ENCODE data around the gene TWIST2.

Gene TWIST2

DNA sequence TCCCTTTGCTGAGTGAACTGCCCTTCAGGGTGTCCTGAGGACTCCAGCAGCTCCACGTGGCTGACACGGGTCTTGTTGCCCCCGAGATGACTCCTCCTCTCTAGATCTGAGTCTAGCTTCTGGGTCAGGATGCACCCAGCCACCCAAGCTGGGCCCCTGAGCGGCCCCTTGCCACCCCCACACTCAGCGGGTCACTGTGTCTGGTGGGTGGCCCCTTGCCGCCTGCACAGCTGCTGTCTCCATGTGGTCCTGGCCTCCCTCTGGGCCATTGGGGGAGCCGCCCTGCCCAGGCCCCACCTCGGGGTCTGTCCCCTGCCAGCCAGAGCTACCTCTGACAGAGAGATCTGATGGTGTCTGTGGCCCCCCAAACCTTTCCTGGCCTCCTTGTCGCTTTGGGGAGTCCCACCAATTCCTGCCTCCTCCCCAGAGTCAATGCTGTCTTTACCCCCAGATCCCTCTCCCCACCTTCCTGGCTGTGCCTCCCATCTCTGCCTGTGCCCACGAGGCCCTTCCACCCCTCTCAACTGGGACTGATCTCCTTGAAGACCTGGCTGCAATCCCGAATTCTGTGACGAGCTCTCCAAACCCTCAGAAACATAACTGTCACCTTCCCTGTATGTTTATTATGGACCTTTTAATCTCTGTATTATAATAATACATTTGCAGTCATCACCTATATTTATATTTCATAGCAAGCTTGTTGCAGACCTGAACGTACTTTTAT is 46.5 kb downstream of the TWIST2 start:
- Histone ChIP-seq H3K27ac (ENCODE audit: low read length) (no peak overlapping the region), H3K9me3 (ENCODE audit: control insufficient read depth in 1 of 2, low read length in 2 of 2) (no peaks in the 10 kb centered on the region), H3K27me3 (ENCODE audit: low read depth, low read length) (no peaks in the 10 kb centered on the region), H3K4me3 (ENCODE audit: low read depth in 1 of 2, low read length in 2 of 2) (no peak overlapping the region), H3K4me1 (ENCODE audit: control insufficient read depth in 1 of 2, insufficient read depth in 2 of 2, low read length in 2 of 2) (peaks cover 3 to 17% of the 10 kb centered on the region in 2 donors), H3K36me3 (ENCODE audit: control insufficient read depth in 1 of 2, insufficient read depth in 2 of 2, low read length in 2 of 2) (no peaks in the 10 kb centered on the region)

- peaks cover 3 to 17% of the 10 kb centered on the region in 2 donors for H3K4me1 ChIP-seq (ENCODE audit: control insufficient read depth in 1 of 2, insufficient read depth in 2 of 2, low read length in 2 of 2)
- H3K36me3 ChIP-seq (ENCODE audit: control insufficient read depth in 1 of 2, insufficient read depth in 2 of 2, low read length in 2 of 2), result no peaks in the 10 kb centered on the region
- no peak overlapping the region for H3K27ac ChIP-seq (ENCODE audit: low read length)
- H3K9me3 ChIP-seq (ENCODE audit: control insufficient read depth in 1 of 2, low read length in 2 of 2), result no peaks in the 10 kb centered on the region
- no peaks in the 10 kb centered on the region for H3K27me3 ChIP-seq (ENCODE audit: low read depth, low read length)
- H3K4me3 ChIP-seq (ENCODE audit: low read depth in 1 of 2, low read length in 2 of 2), result no peak overlapping the region
These were observed 47.0 kb downstream of the TWIST2 start for GRCh38 chr2:238894950-238895298.

DNA sequence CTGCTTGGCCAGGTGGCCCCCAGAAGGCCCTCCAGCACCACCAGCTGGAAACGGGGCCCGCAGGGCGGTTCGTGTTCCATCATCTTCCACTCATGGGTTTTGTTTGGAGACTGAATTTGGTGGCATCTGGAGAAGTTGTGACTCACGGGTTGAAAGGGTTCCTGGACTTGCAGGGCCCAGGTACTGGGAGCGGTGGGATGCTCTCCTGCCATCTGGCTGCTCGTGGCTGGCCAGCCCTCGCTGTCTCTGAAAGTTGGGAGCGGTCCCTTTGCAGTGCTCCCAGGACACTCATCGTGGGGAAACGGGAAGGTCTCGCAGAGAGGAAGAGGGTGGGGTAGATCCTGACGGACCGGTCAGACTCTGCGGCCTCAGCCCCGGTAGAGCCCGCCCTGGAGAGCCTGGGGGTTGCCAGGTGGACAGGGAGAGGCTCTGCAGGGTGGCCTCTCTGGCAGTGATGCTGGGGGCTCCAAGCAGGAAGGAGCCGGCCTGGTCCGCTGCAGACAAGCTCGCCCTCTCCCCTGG is 47.5 kb downstream of the TWIST2 start:
- no peak overlapping the region for H3K27ac ChIP-seq (ENCODE audit: low read length)
- peaks cover 3 to 17% of the 10 kb centered on the region in 2 donors for H3K4me1 ChIP-seq (ENCODE audit: control insufficient read depth in 1 of 2, insufficient read depth in 2 of 2, low read length in 2 of 2)
- H3K4me3 ChIP-seq (ENCODE audit: low read depth in 1 of 2, low read length in 2 of 2), result no peak overlapping the region
- no peaks in the 10 kb centered on the region for H3K9me3 ChIP-seq (ENCODE audit: control insufficient read depth in 1 of 2, low read length in 2 of 2)
- no peaks in the 10 kb centered on the region for H3K36me3 ChIP-seq (ENCODE audit: control insufficient read depth in 1 of 2, insufficient read depth in 2 of 2, low read length in 2 of 2)
- H3K27me3 ChIP-seq (ENCODE audit: low read depth, low read length), result no peaks in the 10 kb centered on the region

DNA sequence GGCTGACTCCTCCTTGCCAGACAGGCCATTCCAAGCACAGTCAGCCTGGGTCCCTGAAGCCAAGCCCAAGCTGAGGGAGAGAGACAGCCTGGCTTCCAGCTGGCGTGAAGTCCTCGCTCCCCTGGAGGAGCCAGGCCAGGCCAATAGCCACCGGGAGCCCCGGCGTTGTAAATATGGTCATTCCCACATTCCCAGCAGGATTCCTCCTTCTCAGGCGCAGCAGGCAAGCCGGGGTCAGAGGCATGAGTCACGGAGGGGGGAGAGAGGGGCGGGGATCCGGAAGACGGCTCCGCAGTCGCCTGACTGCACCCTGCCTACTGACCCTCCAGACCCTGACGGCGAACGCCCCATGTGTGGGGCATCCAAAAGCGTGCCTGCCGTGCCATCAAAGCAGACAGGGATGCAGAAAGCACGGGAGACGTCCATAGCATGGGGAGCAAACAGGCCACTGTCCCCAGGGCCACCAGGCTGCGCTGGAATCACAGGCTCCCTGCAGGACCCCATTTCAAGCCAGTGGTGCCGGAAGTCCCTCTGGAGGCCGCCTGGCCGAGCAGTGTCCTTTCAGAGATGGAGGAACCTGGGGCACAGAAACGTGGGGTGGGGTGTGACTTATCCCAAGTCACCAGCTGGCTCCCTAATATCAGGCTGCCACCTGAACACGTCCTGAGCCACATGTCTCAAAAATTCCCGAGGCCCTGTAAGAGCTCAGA is 48.2 kb downstream of the TWIST2 start:
- no peak overlapping the region for H3K4me3 ChIP-seq (ENCODE audit: low read depth in 1 of 2, low read length in 2 of 2)
- H3K9me3 ChIP-seq (ENCODE audit: control insufficient read depth in 1 of 2, low read length in 2 of 2), result no peaks in the 10 kb centered on the region
- peaks cover 3 to 17% of the 10 kb centered on the region in 2 donors for H3K4me1 ChIP-seq (ENCODE audit: control insufficient read depth in 1 of 2, insufficient read depth in 2 of 2, low read length in 2 of 2)
- no peaks in the 10 kb centered on the region for H3K27me3 ChIP-seq (ENCODE audit: low read depth, low read length)
- H3K36me3 ChIP-seq (ENCODE audit: control insufficient read depth in 1 of 2, insufficient read depth in 2 of 2, low read length in 2 of 2), result no peaks in the 10 kb centered on the region
- H3K27ac ChIP-seq (ENCODE audit: low read length), result no peak overlapping the region

- Histone ChIP-seq H3K9me3 (ENCODE audit: control insufficient read depth in 1 of 2, low read length in 2 of 2) (no peaks in the 10 kb centered on the region), H3K27ac (ENCODE audit: low read length) (no peak overlapping the region), H3K4me1 (ENCODE audit: control insufficient read depth in 1 of 2, insufficient read depth in 2 of 2, low read length in 2 of 2) (peaks cover 3 to 21% of the 10 kb centered on the region in 2 donors), H3K36me3 (ENCODE audit: control insufficient read depth in 1 of 2, insufficient read depth in 2 of 2, low read length in 2 of 2) (no peaks in the 10 kb centered on the region), H3K27me3 (ENCODE audit: low read depth, low read length) (no peaks in the 10 kb centered on the region), H3K4me3 (ENCODE audit: low read depth in 1 of 2, low read length in 2 of 2) (no peak overlapping the region)
These were observed 48.8 kb downstream of the TWIST2 start for GRCh38 chr2:238896641-238897040.

- Histone ChIP-seq H3K36me3 (ENCODE audit: control insufficient read depth in 1 of 2, insufficient read depth in 2 of 2, low read length in 2 of 2) (no peaks in the 10 kb centered on the region), H3K4me3 (ENCODE audit: low read depth in 1 of 2, low read length in 2 of 2) (no peak overlapping the region), H3K4me1 (ENCODE audit: control insufficient read depth in 1 of 2, insufficient read depth in 2 of 2, low read length in 2 of 2) (peaks cover 3 to 23% of the 10 kb centered on the region in 2 donors), H3K27ac (ENCODE audit: low read length) (no peak overlapping the region), H3K9me3 (ENCODE audit: control insufficient read depth in 1 of 2, low read length in 2 of 2) (no peaks in the 10 kb centered on the region), H3K27me3 (ENCODE audit: low read depth, low read length) (no peaks in the 10 kb centered on the region)
These were observed 49.4 kb downstream of the TWIST2 start for GRCh38 chr2:238897122-238897880.

DNA sequence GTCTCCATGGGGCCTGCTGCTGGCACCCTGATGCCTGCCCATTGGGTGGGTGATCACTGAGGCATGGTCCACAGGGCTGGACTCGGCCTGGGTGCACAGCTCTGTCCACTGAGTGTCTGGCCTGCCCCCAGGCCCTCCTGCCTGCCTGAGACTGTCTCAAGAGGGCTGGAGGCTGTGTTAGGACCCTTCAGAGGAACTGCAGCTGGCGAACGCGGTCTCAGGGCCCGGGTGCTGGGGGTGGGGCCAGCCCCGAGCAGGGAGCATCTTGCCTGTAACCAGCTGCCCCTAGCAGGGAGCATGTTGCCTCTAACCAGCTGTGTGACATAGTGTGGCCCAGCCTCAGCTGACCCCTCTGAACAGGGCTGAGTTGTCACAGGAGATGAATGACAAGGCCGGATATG is 50.0 kb downstream of the TWIST2 start:
- H3K9me3 ChIP-seq (ENCODE audit: control insufficient read depth in 1 of 2, low read length in 2 of 2), result no peaks in the 10 kb centered on the region
- H3K27ac ChIP-seq (ENCODE audit: low read length), result no peak overlapping the region

DNA sequence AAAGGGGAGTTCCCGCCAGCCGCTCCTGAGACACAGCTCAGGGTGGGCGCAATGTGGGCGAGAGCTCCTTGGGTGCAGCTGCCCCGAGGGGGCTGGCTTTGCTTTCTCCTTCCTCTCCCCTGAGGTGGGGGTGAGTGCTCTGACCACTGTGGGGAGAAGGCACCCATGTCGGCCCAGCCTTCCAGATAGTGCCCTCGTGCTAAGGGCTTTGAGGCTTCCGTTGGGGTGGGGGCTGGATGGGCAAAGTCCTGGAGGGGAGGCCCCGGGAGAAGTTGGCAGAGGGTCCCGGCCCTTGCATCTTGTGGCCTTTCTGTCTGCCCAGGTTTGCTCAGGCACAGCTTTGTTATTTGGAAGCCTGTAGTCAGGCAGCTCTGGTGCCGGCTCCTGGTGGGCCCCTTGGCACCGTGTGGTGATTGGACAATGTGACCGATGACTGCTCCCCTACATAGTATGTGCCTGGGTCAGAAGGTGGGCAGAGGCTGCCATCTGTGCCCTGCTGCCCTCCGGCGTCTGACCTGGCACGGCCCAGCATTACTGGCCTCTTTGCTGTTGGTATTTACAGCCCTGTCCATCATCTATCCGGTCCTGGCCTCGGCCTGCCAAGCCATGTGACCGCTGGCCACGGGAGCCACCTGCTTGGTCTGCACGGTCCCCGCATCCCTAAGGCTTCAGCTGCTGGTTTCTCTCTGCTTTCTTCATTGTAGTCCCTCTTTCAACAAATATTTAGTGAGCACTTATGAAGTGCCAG is 50.8 kb downstream of the TWIST2 start:
- Histone ChIP-seq H3K27me3 (ENCODE audit: low read depth, low read length) (no peaks in the 10 kb centered on the region), H3K27ac (ENCODE audit: low read length) (no peak overlapping the region), H3K4me3 (ENCODE audit: low read depth in 1 of 2, low read length in 2 of 2) (no peak overlapping the region), H3K4me1 (ENCODE audit: control insufficient read depth in 1 of 2, insufficient read depth in 2 of 2, low read length in 2 of 2) (peaks cover 3 to 23% of the 10 kb centered on the region in 2 donors), H3K9me3 (ENCODE audit: control insufficient read depth in 1 of 2, low read length in 2 of 2) (no peaks in the 10 kb centered on the region), H3K36me3 (ENCODE audit: control insufficient read depth in 1 of 2, insufficient read depth in 2 of 2, low read length in 2 of 2) (no peaks in the 10 kb centered on the region)

More for the DNA sequence above, 50.0 kb downstream of the TWIST2 start:
- Histone ChIP-seq H3K4me1 (ENCODE audit: control insufficient read depth in 1 of 2, insufficient read depth in 2 of 2, low read length in 2 of 2) (peaks cover 3 to 23% of the 10 kb centered on the region in 2 donors), H3K27me3 (ENCODE audit: low read depth, low read length) (no peaks in the 10 kb centered on the region), H3K36me3 (ENCODE audit: control insufficient read depth in 1 of 2, insufficient read depth in 2 of 2, low read length in 2 of 2) (no peaks in the 10 kb centered on the region), H3K4me3 (ENCODE audit: low read depth in 1 of 2, low read length in 2 of 2) (no peak overlapping the region)

GRCh38 chr2:238899386-238899785 is 51.5 kb downstream of the TWIST2 start:
- H3K4me1 ChIP-seq (ENCODE audit: control insufficient read depth in 1 of 2, insufficient read depth in 2 of 2, low read length in 2 of 2), result peaks cover 3 to 23% of the 10 kb centered on the region in 2 donors

GRCh38 chr2:238900511-238900910 is 52.6 kb downstream of the TWIST2 start:
- H3K27me3 ChIP-seq (ENCODE audit: low read depth, low read length), result no peaks in the 10 kb centered on the region

More at GRCh38 chr2:238899386-238899785, 51.5 kb downstream of the TWIST2 start:
- Histone ChIP-seq H3K4me3 (ENCODE audit: low read depth in 1 of 2, low read length in 2 of 2) (no peak overlapping the region), H3K9me3 (ENCODE audit: control insufficient read depth in 1 of 2, low read length in 2 of 2) (no peaks in the 10 kb centered on the region), H3K27me3 (ENCODE audit: low read depth, low read length) (no peaks in the 10 kb centered on the region), H3K36me3 (ENCODE audit: control insufficient read depth in 1 of 2, insufficient read depth in 2 of 2, low read length in 2 of 2) (no peaks in the 10 kb centered on the region), H3K27ac (ENCODE audit: low read length) (no peak overlapping the region)

More at GRCh38 chr2:238900511-238900910, 52.6 kb downstream of the TWIST2 start:
- Histone ChIP-seq H3K9me3 (ENCODE audit: control insufficient read depth in 1 of 2, low read length in 2 of 2) (no peaks in the 10 kb centered on the region), H3K27ac (ENCODE audit: low read length) (no peak overlapping the region), H3K4me1 (ENCODE audit: control insufficient read depth in 1 of 2, insufficient read depth in 2 of 2, low read length in 2 of 2) (peaks cover 1 to 18% of the 10 kb centered on the region in 2 donors), H3K4me3 (ENCODE audit: low read depth in 1 of 2, low read length in 2 of 2) (no peak overlapping the region), H3K36me3 (ENCODE audit: control insufficient read depth in 1 of 2, insufficient read depth in 2 of 2, low read length in 2 of 2) (no peaks in the 10 kb centered on the region)
